ENCODE measurements around the gene KCNAB2.

GRCh38 chr1:6008084-6008415 is 37.6 kb upstream of the KCNAB2 start:
- TF ChIP-seq, protein P1, sequence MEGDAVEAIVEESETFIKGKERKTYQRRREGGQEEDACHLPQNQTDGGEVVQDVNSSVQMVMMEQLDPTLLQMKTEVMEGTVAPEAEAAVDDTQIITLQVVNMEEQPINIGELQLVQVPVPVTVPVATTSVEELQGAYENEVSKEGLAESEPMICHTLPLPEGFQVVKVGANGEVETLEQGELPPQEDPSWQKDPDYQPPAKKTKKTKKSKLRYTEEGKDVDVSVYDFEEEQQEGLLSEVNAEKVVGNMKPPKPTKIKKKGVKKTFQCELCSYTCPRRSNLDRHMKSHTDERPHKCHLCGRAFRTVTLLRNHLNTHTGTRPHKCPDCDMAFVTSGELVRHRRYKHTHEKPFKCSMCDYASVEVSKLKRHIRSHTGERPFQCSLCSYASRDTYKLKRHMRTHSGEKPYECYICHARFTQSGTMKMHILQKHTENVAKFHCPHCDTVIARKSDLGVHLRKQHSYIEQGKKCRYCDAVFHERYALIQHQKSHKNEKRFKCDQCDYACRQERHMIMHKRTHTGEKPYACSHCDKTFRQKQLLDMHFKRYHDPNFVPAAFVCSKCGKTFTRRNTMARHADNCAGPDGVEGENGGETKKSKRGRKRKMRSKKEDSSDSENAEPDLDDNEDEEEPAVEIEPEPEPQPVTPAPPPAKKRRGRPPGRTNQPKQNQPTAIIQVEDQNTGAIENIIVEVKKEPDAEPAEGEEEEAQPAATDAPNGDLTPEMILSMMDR (IDR thresholded peaks at IDR 0.05), result no peak
- TF ChIP-seq ZFX (IDR thresholded peaks at IDR 0.05; ENCODE audit: borderline replicate concordance), result no peak
